Medulla oblongata (tissue), 1 donor: ENCODE measurements around the gene LGALS8.
A peak's percentile ranks its signal among the peaks of the same experiment; 100 is the strongest.

Experiments
- DNase-seq: peaks from one replicate; pipeline ENCODE4 v3.0.0-alpha.2; 2015; ENCODE audit errors: extremely low spot score

The LGALS8 gene

GRCh38 chr1:236509203-236509602 lies 14.6 kb upstream of the LGALS8 start:
- DNase-seq: no peak

GRCh38 chr1:236509647-236510401 lies 14.0 kb upstream of the LGALS8 start:
- DNase-seq: no peak

- DNase-seq: no peak
Measured at GRCh38 chr1:236511735-236512418, 11.9 kb upstream of the LGALS8 start.

GRCh38 chr1:236514703-236515442 lies 8.9 kb upstream of the LGALS8 start:
- no peak for DNase-seq

GRCh38 chr1:236515443-236515958 lies 8.3 kb upstream of the LGALS8 start:
- DNase-seq: no peak

- DNase-seq: no peak
Measured at GRCh38 chr1:236516929-236517704, 6.7 kb upstream of the LGALS8 start.

- no peak for DNase-seq
Measured at GRCh38 chr1:236518322-236518721, 5.5 kb upstream of the LGALS8 start.

- DNase-seq: no peak
Measured at GRCh38 chr1:236520445-236521005, 3.3 kb upstream of the LGALS8 start.

- DNase-seq: peak; percentile 7
Measured at GRCh38 chr1:236522937-236523703, 662 bp upstream of the LGALS8 start.

GRCh38 chr1:236524142-236524894 lies 536 bp downstream of the LGALS8 start:
- DNase-seq: peak; percentile 81

- DNase-seq: peak; percentile 49
Measured at GRCh38 chr1:236524895-236525184, 1.1 kb downstream of the LGALS8 start.

GRCh38 chr1:236526079-236526478 lies 2.3 kb downstream of the LGALS8 start:
- no peak for DNase-seq

- no peak for DNase-seq
Measured at GRCh38 chr1:236530286-236530685, 6.5 kb downstream of the LGALS8 start.

- no peak for DNase-seq
Measured at GRCh38 chr1:236530959-236531358, 7.2 kb downstream of the LGALS8 start.

- no peak for DNase-seq
Measured at GRCh38 chr1:236532850-236533249, 9.1 kb downstream of the LGALS8 start.

- DNase-seq: no peak
Measured at GRCh38 chr1:236534151-236534651, 10.4 kb downstream of the LGALS8 start.

- DNase-seq: no peak
Measured at GRCh38 chr1:236535190-236535589, 11.4 kb downstream of the LGALS8 start.

- no peak for DNase-seq
Measured at GRCh38 chr1:236535662-236536161, 11.9 kb downstream of the LGALS8 start.

GRCh38 chr1:236536540-236536939 lies 12.8 kb downstream of the LGALS8 start:
- no peak for DNase-seq
